PC-3 (cell line): Measurements from ENCODE around the gene CCDC92. TPM values are rescaled to one million over a fixed set of nuclear protein-coding genes. Genes with fewer than 3 reads are reported as not detected.

ENCODE experiments used
- ATAC-seq: fragments of 200-7000 bp; cut with Tn5 transposase; 2 replicates; pipeline ENCODE4 v1.9.1; 2020; ENCODE audit warnings: mild to moderate bottlenecking, moderate library complexity
- BruUV-seq: library from RNA; stranded (reverse); fragments of 400-500 nt; replicated peaks from 2 replicates; lab custom pipeline; 2021; lab: Mats Ljungman, UMichigan
- CTCF ChIA-PET: fragments of 300-600 bp; sonication (Branson Sonifier 250); formaldehyde crosslinking; loops from one replicate; lab custom pipeline; 2022; ENCODE audit warnings: antibody characterized with exemption; lab: Charles Lee
- POLR2A ChIA-PET: fragments of 300-600 bp; sonication (Branson Sonifier 250); formaldehyde crosslinking; loops from one replicate; lab custom pipeline; 2022; ENCODE audit warnings: antibody characterized with exemption; ENCODE audit not compliant: unreplicated experiment; lab: Charles Lee
- DNase-seq: peaks from one replicate; pipeline ENCODE4 v3.0.0-alpha.2; 2015
- H2AFZ ChIP-seq: fragments of 300-600 bp; sonication (generic); 2 replicates; pipeline ENCODE4 v1.6.0; 2016; ENCODE audit warnings: antibody characterized with exemption, low read length
- H3F3A ChIP-seq: fragments of 300-600 bp; sonication (generic); one replicate; pipeline ENCODE4 v1.6.0; 2017; ENCODE audit warnings: antibody characterized with exemption, low read length, control low read depth, mild to moderate bottlenecking; ENCODE audit not compliant: unreplicated experiment
- H3K27ac ChIP-seq: fragments of 300-600 bp; sonication (generic); 2 replicates; pipeline ENCODE4 v1.5.1; 2016; ENCODE audit warnings: mild to moderate bottlenecking, low read length
- H3K27me3 ChIP-seq: fragments of 300-600 bp; sonication (generic); 2 replicates; pipeline ENCODE4 v1.6.1; 2016; ENCODE audit warnings: low read length, mixed read lengths
- H3K36me3 ChIP-seq: fragments of 300-600 bp; sonication (generic); 2 replicates; pipeline ENCODE4 v1.6.1; 2016; ENCODE audit warnings: low read depth, mixed run types, low read length, mixed read lengths
- H3K4me1 ChIP-seq: fragments of 300-600 bp; sonication (generic); 2 replicates; pipeline ENCODE4 v1.5.1; 2016; ENCODE audit warnings: low read length; ENCODE audit not compliant: insufficient read depth
- H3K4me2 ChIP-seq: fragments of 300-600 bp; sonication (generic); 2 replicates; pipeline ENCODE4 v1.6.0; 2016; ENCODE audit warnings: low read length
- H3K4me3 ChIP-seq: fragments of 300-600 bp; sonication (generic); 2 replicates; pipeline ENCODE4 v1.5.1; 2016; ENCODE audit warnings: mild to moderate bottlenecking, low read length, mixed read lengths
- H3K79me2 ChIP-seq: fragments of 300-600 bp; sonication (generic); 2 replicates; pipeline ENCODE4 v1.6.1; 2017; ENCODE audit warnings: low read length, mixed read lengths
- H3K9ac ChIP-seq: fragments of 300-600 bp; sonication (generic); 2 replicates; pipeline ENCODE4 v1.6.0; 2016; ENCODE audit warnings: mild to moderate bottlenecking, low read length
- H3K9me2 ChIP-seq: fragments of 300-600 bp; sonication (generic); replicated peaks from 2 replicates; pipeline ENCODE4 v1.6.1; 2016; ENCODE audit warnings: mixed run types, low read length, mixed read lengths
- H3K9me3 ChIP-seq: fragments of 300-600 bp; sonication (generic); 2 replicates; pipeline ENCODE4 v1.6.1; 2016; ENCODE audit warnings: low read length, mixed read lengths
- H4K20me1 ChIP-seq: fragments of 300-600 bp; sonication (generic); 2 replicates; pipeline ENCODE4 v1.6.1; 2016; ENCODE audit warnings: low read length, mixed read lengths
- CTCF ChIP-seq: fragments of 300-600 bp; sonication (generic); conservative IDR thresholded peaks from 2 replicates; pipeline ENCODE4 v1.5.1; 2017; ENCODE audit warnings: antibody characterized with exemption, low read depth, mild to moderate bottlenecking, low read length
- EZH2 ChIP-seq: fragments of 300-600 bp; sonication (generic); IDR thresholded peaks from one replicate; pipeline ENCODE4 v1.6.1; 2017; ENCODE audit warnings: antibody characterized with exemption, mild to moderate bottlenecking, low read length; ENCODE audit not compliant: unreplicated experiment
- EZH2phosphoT487 ChIP-seq: fragments of 300-600 bp; sonication (generic); IDR thresholded peaks from 2 replicates; pipeline ENCODE4 v1.6.1; 2018; ENCODE audit warnings: mild to moderate bottlenecking, antibody characterized with exemption, low read length, borderline replicate concordance
- intact Hi-C: fragments of 100-400 bp; cut with micrococcal nuclease; formaldehyde crosslinking; loops from 2 replicates; pipeline ENCODE4 v1.9.0; 2023
- total RNA-seq: library from RNA; depleted of rRNA; stranded (reverse); fragments of >200 nt; gene quantifications from 2 replicates; pipeline ENCODE4 v1.2.3, GENCODE V29; 2014

CCDC92 gene
- total RNA-seq, 1 experiment from 2014 or later, result 9.6 TPM

GRCh38 chr12:123960029-123960735 is 12.4 kb downstream of the CCDC92 start:
- DNase-seq, result no peak
- no peak for TF ChIP-seq EZH2phosphoT487
- no peak for TF ChIP-seq CTCF
- TF ChIP-seq EZH2, result no peak
- ChIA-PET POLR2A (interaction anchor here (0.6 kb wide), 1 partner anchor 9 kb away, joined by 8 read pairs; no protein-coding TSS in a partner anchor), CTCF (no interaction called here)
- Histone ChIP-seq H3F3A (no peaks in the 10 kb centered on the region), H3K27ac (no peak overlapping the region), H3K36me3 (no peaks in the 10 kb centered on the region), H3K4me1 (no peaks in the 10 kb centered on the region), H3K9me2 (no peaks in the 10 kb centered on the region), H3K9me3 (no peaks in the 10 kb centered on the region), H3K27me3 (no peaks in the 10 kb centered on the region), H3K9ac (no peak overlapping the region), H4K20me1 (no peaks in the 10 kb centered on the region), H3K4me3 (no peak overlapping the region), H3K79me2 (no peaks in the 10 kb centered on the region), H2AFZ (no peak overlapping the region), H3K4me2 (no peak overlapping the region)
- no TSS peak for BruUV-seq
- no peak for ATAC-seq
- intact Hi-C loops, result no loop called here

GRCh38 chr12:123958876-123959275 is 13.8 kb downstream of the CCDC92 start:
- Histone ChIP-seq H3K36me3 (no peaks in the 10 kb centered on the region), H3K9me3 (no peaks in the 10 kb centered on the region), H3F3A (no peaks in the 10 kb centered on the region), H4K20me1 (no peaks in the 10 kb centered on the region), H3K27me3 (no peaks in the 10 kb centered on the region), H3K4me3 (no peak overlapping the region), H3K79me2 (no peaks in the 10 kb centered on the region), H3K9me2 (no peaks in the 10 kb centered on the region), H3K4me1 (no peaks in the 10 kb centered on the region), H3K27ac (no peak overlapping the region), H3K4me2 (no peak overlapping the region), H3K9ac (no peak overlapping the region), H2AFZ (no peak overlapping the region)
- DNase-seq (no peak), ATAC-seq (no peak)
- BruUV-seq, result no TSS peak
- TF ChIP-seq CTCF, result no peak
- TF ChIP-seq EZH2phosphoT487, result no peak
- no peak for TF ChIP-seq EZH2
- intact Hi-C loops, result no loop called here
- ChIA-PET CTCF (no interaction called here), POLR2A (interaction anchor here (0.6 kb wide), 1 partner anchor 959 kb away, joined by 3 read pairs; no protein-coding TSS in a partner anchor)

GRCh38 chr12:123958462-123958861 is 14.2 kb downstream of the CCDC92 start:
- Histone ChIP-seq H3K36me3 (no peaks in the 10 kb centered on the region), H3K27ac (no peak overlapping the region), H3K9me2 (no peaks in the 10 kb centered on the region), H4K20me1 (no peaks in the 10 kb centered on the region), H3K4me1 (no peaks in the 10 kb centered on the region), H3K79me2 (no peaks in the 10 kb centered on the region), H3K9me3 (no peaks in the 10 kb centered on the region), H3K27me3 (no peaks in the 10 kb centered on the region), H3K4me3 (no peak overlapping the region), H3K9ac (no peak overlapping the region), H3K4me2 (no peak overlapping the region), H3F3A (no peaks in the 10 kb centered on the region), H2AFZ (no peak overlapping the region)
- CTCF ChIA-PET, result no interaction called here
- no TSS peak for BruUV-seq
- DNase-seq (no peak), ATAC-seq (no peak)
- intact Hi-C loops, result no loop called here
- POLR2A ChIA-PET, result no interaction called here
- TF ChIP-seq CTCF (no peak), EZH2phosphoT487 (no peak), EZH2 (no peak)
